HG03521 (cell line): Measurements from ENCODE around the gene MEGF6.
"Not testable (repeated sequence)": the region's sequence is repeated elsewhere in the genome, so short reads cannot be mapped to it uniquely, and the experiment has no call there.

Experiments used
- ATAC-seq: cut with Tn5 transposase; IDR thresholded peaks from one replicate; pipeline ENCODE4 v1.9.1; 2021; ENCODE audit warnings: mild to moderate bottlenecking, moderate library complexity; ENCODE audit not compliant: unreplicated experiment

Gene MEGF6

DNA sequence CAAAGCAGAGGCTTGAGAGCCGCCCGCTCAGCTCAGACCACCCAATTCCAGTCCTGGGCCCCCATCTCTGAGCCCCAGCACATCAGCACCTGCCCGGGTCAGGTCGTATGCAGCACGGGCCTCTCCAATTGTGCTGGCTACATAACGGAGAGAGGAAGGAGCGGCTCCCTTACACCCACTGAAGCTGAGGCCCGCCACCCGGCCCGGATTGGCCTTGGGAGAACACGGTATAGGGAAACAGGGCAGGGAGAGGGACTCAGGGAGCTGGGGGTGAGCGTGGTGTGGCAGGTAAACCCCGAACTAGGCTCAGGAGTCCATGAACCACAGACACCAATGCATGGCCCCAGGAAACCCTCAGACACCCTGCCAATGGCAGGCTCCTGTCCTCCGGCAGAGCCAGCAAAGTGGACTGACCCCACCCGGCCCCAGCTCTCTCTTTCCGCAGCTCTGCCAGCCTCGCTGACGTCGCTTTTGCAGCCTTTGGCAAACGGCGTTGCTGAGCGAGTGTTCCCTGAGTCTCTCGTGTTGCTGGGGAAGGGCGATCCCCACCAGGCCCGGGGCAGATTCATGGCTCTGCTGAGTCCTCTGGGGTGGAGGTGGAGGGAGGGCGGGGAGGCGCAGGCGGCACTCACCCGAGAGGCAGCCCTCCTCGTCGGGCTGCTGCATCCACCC is 16.5 kb downstream of the MEGF6 start:
- no peak for ATAC-seq

DNA sequence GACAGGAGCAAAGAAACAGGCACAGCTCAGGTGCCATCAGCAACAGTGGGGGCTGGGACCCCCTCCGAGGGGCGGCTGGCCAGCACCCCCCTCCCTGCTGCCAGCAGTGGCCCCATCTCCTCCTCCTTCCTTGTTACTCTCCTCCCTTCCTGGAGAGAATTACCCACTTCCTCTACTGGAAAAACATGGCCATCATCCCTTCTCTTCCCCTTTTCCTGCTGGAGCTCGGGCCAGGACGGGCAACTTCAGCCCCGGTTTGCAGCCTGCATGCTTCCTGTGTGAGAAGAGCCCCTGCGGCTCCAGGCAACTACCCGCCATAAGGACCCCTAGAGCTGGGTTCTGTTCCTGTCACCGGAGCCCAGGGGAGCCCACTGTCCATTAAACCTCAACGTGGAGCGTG is 17.6 kb downstream of the MEGF6 start:
- ATAC-seq = no peak

DNA sequence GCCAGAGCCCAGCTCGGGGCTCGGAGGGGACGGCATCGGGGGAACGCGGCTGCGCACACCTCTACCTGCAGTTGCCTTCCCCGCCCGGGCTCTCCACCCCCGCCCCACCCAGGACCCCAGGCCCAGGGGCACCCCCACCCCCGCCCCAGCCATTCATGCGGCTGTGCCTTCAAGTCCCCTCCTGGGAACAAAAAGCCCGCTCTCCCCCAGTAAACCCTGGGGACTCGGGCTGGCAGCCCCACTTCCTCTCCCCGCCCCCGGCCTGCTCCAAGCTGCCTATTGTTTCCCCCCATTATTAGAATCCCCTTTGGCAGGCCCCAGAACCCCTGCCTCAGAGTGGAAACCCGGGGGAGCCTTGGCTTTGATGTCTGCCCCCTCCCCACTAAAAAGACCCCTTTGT is 18.0 kb downstream of the MEGF6 start:
- no peak for ATAC-seq

DNA sequence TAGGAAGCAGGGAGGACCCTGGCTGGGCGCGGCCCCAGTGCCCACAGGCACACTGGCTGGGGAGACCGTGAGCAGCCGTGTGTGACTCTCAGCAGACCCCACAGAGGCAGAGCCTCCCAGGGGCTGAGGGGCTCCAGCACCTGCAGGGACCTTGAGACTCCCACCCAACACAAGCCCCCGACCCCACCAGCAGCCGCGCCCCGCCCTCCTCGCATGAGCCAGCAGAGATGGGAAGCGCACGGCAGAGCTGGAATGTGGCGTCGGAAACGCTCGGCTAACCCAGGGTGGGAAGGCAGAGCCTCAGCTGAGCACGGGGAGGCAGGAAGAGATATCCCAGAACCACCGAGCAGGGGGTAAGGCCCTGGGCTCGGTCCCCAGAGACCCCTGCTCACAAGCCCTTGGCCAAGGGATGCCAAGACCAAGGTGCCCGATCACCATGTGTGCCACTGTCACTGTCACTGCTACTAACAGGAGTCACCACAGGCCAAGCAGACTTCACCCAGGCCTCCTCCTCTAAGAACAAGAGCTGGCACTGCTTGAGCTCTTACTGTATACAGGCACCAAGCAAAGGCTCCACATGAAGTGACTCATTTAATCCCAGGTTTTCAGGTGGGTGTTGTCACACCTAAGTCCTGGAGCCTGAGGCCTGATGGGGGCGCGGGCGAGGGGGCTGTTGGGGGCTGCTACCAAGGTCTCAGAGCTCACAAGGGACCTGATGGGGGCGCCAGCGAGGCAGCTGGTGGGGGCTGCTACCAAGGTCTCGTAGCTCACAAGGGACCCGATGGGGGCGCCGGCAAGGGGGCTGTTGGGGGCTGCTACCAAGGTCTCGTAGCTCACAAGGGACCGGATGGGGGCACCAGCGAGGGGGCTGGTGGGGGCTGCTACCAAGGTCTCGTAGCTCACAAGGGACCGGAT is 20.1 kb downstream of the MEGF6 start:
- ATAC-seq = no peak

DNA sequence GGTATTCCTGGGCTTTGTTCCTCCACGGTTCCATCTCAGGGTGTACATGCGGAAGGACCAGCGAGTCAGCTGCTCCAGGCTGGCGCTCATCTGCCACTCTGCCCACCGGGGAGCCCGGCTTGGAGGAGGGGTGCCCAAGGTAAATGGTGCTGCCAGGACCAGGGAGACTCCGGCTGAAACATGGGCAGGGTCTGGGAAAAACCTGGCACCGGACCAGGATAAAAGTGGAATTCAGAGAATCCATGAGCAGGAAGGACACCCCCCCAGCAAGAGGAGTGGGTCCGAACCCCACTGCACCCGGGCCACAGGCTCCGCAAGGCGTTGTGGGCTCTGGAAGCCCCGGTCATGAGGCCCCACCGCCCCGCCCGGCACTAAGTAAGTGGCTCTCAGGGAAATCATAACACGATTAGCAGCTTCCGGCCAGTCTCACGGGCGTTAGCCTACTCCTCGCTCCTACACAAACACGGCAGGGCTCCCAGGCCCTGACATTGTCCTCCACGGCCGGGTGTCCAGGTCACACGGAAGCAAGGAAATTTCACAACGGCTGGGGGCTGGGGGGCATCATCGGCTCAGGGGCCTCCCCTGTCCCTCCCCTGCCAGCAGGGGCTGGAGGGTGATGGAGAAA is 21.1 kb downstream of the MEGF6 start:
- no peak for ATAC-seq

DNA sequence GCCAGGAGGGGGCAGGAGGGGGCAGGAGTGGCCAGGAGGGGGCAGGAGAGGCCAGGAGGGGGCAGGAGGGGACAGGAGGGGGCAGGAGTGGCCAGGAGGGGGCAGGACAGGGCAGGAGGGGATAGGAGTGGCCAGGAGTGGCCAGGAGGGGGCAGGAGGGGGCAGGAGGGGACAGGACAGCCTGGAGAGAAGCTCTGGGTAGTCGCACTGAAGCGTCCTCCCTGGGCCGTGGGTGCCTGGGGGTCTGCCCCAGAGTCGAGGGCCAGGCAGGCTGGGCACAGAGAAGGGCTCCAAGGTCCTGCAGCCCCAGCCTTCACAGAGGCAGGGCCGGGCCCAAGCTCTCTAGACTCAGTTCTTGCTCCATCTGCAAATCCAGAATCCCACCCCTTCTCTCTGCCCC is 22.9 kb downstream of the MEGF6 start:
- no peak for ATAC-seq

DNA sequence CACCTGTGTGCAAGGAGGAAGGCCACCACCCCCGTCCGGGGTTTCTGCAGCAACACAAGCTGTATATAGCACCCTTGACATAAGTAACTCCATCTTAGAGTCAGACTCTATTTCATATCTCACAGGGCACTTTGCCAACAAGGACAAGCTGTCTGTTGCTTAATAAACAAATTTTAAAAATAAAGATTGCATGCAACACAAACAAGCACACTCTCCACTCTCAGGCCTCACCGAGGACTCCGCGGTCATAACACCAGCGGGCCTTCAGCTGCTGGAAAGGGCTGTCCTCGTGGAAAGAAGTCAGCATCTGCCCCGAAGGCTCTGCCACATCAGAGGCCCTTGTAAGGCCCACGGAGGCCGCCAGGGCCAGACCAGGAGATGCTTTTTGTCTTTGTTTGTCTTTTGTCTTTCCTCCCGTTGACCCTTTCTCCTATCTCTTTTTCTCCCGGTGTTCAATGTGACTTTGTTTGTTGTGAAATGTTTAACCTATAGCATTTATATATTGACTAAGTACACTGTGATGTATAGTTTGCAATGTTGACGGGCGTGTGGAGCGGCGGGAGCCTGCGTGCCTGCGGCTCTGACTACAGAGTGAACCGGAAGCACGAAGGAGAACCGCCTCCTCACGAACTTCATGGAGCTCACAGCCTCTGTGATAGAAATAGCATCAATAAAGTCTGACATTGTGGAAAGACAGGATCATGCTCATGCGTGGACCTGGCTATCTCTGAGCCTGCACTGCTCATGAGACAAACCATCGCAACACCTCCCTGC is 24.1 kb downstream of the MEGF6 start:
- no peak for ATAC-seq

DNA sequence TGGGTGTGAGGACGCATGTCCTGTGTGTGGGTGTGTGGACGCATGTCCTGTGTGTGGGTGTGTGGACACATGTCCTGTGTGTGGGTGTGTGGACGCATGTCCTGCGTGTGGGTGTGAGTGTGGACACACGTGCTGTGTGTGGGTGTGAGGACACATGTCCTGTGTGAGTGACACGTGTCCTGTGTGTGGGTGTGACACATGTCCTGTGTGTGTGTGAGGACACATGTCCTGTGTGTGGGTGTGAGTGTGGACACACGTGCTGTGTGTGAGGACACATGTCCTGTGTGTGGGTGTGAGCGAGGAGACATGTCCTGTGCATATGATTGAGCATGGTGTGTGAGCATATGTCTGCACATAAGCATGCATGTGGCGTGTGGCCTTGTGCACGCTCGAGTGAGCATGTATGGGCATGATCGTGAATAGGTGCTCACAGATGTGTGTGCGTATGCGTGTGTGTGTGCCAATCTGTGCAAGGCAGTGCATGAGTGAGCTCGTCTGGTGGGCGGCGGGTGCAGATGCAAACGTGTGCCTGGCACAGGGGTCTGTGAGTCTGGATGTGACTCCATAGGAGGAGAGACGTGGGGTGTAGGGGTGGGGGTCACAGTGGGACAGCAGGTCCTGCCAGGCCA is 25.3 kb downstream of the MEGF6 start:
- no peak for ATAC-seq

DNA sequence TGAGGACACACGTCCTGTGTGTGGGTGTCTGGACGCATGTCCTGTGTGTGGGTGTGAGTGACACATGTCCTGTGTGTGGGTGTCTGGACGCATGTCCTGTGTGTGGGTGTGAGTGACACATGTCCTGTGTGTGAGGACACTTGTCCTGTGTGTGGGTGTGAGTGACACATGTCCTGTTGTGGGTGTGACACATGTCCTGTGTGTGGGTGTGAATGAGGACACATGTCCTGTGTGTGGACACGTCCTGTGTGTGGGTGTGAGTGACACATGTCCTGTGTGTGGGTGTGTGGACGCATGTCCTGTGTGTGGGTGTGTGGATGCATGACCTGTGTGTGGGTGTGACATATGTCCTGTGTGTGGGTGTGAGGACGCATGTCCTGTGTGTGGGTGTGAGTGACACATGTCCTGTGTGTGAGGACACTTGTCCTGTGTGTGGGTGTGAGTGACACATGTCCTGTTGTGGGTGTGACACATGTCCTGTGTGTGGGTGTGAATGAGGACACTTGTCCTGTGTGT is 25.9 kb downstream of the MEGF6 start:
- ATAC-seq = not testable (repeated sequence)

DNA sequence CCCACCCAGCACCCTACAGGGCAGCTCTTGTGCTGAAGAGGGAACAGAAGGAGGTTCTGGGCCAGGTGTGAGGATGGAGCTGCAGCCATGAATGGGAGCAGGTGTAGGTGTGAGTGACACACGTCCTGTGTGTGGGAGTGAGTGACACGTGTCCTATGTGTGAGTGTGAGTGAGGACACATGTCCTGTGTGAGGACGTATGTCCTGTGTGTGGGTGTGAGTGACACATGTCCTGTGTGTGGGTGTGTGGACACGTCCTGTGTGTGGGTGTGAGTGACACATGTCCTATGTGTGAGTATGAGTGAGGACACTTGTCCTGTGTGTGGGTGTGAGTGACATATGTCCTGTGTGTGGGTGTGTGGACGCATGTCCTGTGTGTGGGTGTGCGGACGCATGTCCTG is 26.4 kb downstream of the MEGF6 start:
- ATAC-seq = no peak

DNA sequence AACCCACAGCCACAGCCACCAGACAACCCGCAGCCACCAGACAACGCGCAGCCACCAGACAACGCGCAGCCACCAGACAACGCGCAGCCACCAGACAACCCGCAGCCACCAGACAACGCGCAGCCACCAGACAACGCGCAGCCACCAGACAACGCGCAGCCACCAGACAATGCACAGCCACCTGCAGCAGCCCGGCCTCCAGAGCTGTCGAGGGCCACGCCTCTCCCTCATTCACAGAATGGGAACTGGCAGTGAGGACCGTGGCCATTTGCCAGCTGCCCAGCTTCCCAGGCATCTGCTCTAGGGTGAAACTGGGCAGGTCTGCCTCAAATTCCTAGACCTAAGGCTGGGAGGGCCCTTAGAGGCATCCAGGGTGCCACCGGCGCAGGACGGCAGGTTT is 27.6 kb downstream of the MEGF6 start:
- ATAC-seq = not testable (repeated sequence)

DNA sequence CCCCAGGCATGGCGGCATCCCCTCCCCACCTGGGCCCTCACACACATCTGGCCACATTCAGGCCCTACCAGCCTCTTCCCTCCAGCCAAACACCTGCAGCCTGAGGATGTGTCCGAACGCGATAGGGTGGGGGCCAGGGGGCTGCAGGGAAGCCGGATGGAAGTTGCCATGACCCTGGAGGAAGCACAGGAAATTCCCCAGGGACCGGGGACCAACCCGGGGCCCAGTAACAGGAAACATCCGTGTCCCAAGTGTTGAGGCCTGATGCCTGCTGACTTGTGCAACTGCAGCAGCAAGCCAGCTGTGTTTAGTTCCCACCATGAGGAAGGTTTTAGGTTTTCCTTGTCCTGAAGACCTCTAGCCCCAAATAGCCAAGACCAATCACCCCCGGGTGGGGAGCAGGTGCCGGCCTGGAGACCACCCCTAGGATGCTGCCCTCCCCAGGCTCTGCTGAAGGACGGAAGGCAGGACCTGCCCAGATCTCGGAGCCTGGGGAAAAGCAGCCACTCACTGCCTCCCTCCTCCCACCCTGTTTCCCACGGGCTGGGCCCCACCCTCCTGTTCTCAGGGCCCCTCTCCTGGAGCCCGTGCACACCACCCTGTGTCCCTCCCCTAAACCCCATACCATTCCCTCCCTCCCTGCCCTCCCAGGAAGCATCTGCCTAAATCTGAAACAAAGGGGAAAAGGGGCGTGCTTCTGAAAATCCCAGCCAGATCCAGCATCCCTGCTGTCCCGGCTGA is 29.8 kb downstream of the MEGF6 start:
- no peak for ATAC-seq

DNA sequence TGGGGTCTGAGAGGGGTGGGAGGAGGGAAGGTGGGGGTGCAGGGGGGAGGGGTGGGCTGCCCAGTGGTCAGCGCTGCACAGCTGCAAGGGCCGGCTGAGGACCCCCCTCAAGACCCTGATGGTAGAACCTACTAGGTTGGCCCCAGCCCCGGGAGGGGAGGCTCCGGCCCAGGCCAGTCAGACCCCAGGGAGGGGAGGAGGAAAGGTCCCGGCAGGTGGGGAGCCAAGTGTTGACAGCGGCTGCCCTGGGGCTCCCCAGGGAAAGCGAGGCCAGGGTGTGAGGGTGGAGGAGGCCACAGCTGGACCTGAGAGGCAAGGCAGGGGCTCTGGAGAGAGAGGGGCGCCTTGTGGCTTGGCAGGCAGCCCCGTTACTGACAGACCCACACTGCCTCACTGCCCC is 31.1 kb downstream of the MEGF6 start:
- no peak for ATAC-seq

DNA sequence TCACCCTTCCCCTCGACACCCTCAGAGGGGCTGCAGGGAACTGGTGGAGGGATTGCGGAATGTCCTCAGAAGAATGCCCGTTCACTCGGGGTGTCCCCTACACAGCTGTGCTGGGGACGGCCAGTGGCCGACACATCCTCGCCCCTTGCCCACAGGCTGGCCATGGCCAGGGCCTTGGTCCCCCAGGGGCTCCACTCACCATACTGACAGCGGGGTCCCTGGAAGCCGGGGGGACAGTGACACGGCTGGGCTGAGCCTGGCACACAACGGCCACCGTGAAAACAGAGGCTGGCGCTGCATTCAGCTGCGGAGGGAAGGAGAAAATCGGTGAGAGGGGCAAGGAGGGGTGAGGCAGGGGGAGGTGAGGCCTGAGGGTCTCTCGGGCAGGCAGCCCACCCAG is 31.7 kb downstream of the MEGF6 start:
- no peak for ATAC-seq

DNA sequence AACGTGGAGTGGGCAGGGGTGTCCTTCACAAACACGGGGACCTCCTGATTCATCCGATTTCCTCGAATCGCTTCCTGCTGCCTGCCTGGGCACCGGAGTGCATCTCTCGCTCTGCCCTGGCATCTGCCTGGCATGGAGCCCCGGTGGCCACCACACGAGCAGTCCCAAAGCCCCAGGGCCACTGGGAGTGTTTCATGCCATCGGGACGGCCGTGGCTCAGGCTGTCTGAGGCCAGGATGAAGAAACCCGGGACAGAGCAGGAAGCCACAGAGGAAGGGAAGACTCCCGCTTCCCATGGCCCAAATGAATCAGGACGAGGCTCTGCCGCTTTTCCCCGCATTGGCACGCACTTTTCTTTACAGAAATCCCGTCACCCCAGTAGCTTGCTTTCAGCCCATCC is 32.4 kb downstream of the MEGF6 start:
- ATAC-seq = no peak

DNA sequence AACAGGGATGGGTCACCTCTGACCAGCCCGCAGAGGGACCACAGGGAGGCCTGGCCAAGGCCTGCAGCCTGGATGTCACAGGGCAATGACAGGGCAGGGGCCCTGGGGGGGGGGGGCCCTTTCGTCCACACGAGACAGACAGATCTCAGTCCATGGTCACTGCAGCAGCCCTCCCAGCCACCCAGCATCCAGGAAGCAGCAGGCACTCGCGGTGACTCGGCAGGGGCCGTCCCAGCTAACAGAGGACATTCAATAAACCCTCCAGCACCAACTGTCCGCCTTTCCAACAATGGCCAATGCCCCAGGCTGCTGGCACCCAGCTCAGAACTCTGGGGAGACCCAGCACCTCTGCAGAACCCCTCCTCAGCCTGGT is 32.9 kb downstream of the MEGF6 start:
- no peak for ATAC-seq

DNA sequence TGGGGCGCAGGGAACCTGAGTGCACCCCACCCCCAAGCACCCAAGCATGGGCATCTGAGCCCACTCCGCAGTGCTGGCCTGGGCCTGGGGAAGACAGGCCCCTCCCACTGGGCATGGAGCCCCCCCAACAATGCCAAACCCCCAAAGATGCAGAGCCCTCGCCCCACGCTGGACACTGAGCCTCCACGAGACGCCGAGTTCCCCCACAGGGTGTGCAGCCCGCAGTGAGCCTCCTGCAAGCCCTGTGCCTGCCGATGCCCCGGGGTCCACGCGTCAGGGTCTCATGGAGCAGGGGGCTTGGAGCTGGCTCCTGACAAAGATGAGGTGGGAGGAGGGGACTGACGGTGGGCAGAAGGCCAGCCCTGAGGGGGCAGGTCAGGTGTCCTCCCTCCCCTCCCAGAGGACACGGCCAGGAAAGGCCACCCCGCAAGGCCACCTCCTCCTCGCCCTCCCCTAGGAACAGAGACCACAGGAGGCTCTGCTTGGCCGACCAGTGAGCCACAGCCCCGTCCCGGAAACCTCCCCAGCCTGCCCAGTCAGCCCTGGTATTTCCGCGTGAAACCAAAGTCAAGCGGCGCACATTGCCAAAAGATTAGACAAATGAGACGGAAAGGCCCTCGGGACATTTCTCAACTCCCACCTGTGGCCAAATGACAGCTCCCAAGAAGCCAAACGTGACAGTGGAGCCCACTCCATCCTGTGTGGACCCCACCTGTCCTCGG is 33.4 kb downstream of the MEGF6 start:
- no peak for ATAC-seq

DNA sequence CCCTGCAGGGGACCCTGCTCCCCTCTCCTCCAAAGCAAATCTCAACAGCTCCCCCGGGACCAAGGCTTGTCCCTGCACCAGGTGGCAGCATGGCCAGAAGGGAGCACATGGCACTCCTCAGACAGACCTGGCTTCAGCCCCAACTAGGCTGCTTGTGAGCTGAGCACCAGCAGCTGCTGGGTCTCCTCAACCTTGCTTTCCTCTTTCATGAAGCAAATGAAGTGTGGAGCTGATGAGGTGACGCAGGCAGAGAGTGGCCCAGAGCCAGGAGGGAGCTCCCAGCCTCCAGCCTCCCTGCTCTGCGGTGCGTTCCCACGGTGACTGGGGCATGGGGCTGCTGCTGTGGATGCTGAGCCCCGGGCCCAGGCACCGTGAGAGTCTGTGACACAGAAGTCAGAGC is 34.0 kb downstream of the MEGF6 start:
- no peak for ATAC-seq

DNA sequence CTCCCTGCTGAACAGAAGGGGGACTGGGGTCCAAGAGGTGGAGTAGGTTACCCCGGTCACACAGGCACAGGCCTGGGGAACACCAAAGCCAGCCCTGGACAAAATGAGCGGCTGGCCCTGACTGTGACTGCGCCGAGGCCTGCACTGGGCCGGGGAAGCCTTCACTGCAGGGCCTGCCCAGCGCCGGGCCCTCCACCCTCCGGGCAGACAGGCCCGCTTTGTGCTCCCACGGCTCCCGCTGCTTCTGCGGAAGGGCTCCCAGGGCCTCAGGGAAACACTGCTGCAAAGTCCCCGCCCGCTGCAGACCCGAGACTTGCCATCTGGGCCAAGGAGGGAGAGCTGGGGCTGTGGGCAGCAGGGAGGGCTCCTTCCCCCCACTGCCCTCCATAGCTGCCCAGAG is 35.3 kb downstream of the MEGF6 start:
- no peak for ATAC-seq
